SK-N-SH treated with all-trans-retinoic acid at 6 μM for 48 hours (cell line): ENCODE measurements around the gene MMP14.

Experiments used
- ATAC-seq: fragments of 200-7000 bp; cut with Tn5 transposase; 3 replicates; pipeline ENCODE4 v1.9.1; 2020; ENCODE audit warnings: mild to moderate bottlenecking, moderate library complexity
- BACH2 ChIP-seq: fragments of 250-450 bp; sonication (Bioruptor Pico); IDR thresholded peaks from 2 replicates; pipeline ENCODE4 v1.9.0; 2021; ENCODE audit warnings: mild to moderate bottlenecking, borderline replicate concordance
- CREB5 ChIP-seq: fragments of 250-450 bp; sonication (Bioruptor Pico); IDR thresholded peaks from 2 replicates; pipeline ENCODE4 v1.5.1; 2020; ENCODE audit warnings: low read depth, mild to moderate bottlenecking, moderate library complexity
- CSRNP3 ChIP-seq: fragments of 250-450 bp; sonication (Bioruptor Pico); IDR thresholded peaks from 2 replicates; pipeline ENCODE4 v1.5.1; 2021; ENCODE audit warnings: mild to moderate bottlenecking, moderate library complexity
- ESRRG ChIP-seq: fragments of 250-450 bp; sonication (Bioruptor Pico); IDR thresholded peaks from 2 replicates; pipeline ENCODE4 v1.6.1; 2021; ENCODE audit warnings: mild to moderate bottlenecking
- GLIS3 ChIP-seq: fragments of 250-450 bp; sonication (Bioruptor Pico); IDR thresholded peaks from 2 replicates; pipeline ENCODE4 v1.5.0; 2020; ENCODE audit warnings: mild to moderate bottlenecking, moderate library complexity
- ISL1 ChIP-seq: fragments of 250-450 bp; sonication (Bioruptor Pico); IDR thresholded peaks from 2 replicates; pipeline ENCODE4 v2.1.2; 2022; ENCODE audit warnings: mild to moderate bottlenecking, moderate library complexity
- PATZ1 ChIP-seq: fragments of 250-450 bp; sonication (Bioruptor Pico); IDR thresholded peaks from 2 replicates; pipeline ENCODE4 v1.8.0; 2020; ENCODE audit warnings: mild to moderate bottlenecking, moderate library complexity, borderline replicate concordance
- POU6F1 ChIP-seq: fragments of 250-450 bp; sonication (Bioruptor Pico); IDR thresholded peaks from 2 replicates; pipeline ENCODE4 v1.8.0; 2021; ENCODE audit warnings: low read depth, mild to moderate bottlenecking, moderate library complexity, borderline replicate concordance
- RARB ChIP-seq: fragments of 250-450 bp; sonication (Bioruptor Pico); IDR thresholded peaks from 2 replicates; pipeline ENCODE4 v1.8.0; 2021; ENCODE audit warnings: mild to moderate bottlenecking, moderate library complexity
- SNAI2 ChIP-seq: fragments of 250-450 bp; sonication (Bioruptor Pico); IDR thresholded peaks from 2 replicates; pipeline ENCODE4 v1.5.0; 2020; ENCODE audit warnings: mild to moderate bottlenecking, moderate library complexity
- TSHZ2 ChIP-seq: fragments of 250-450 bp; sonication (Bioruptor Pico); IDR thresholded peaks from 2 replicates; pipeline ENCODE4 v1.5.0; 2020; ENCODE audit warnings: mild to moderate bottlenecking, moderate library complexity
- ZFP30 ChIP-seq: fragments of 450-650 bp; formaldehyde crosslinking; IDR thresholded peaks from 2 replicates; pipeline ENCODE4 v1.5.0; 2022; ENCODE audit warnings: mild to moderate bottlenecking, moderate library complexity
- ZNF565 ChIP-seq: fragments of 450-650 bp; formaldehyde crosslinking; conservative IDR thresholded peaks from 2 replicates; pipeline ENCODE4 v1.5.0; 2020; ENCODE audit warnings: low read depth, mild to moderate bottlenecking, moderate library complexity
- ZNF70 ChIP-seq: fragments of 450-650 bp; formaldehyde crosslinking; IDR thresholded peaks from 2 replicates; pipeline ENCODE4 v1.5.0; 2020; ENCODE audit warnings: mild to moderate bottlenecking, moderate library complexity
- ZNF8 ChIP-seq: fragments of 450-650 bp; formaldehyde crosslinking; IDR thresholded peaks from 2 replicates; pipeline ENCODE4 v1.5.0; 2020; ENCODE audit warnings: mild to moderate bottlenecking, moderate library complexity

MMP14 gene

GRCh38 chr14:22875003-22875747 lies 38.8 kb downstream of the MMP14 start (continued):
- TF ChIP-seq TSHZ2 (CRISPR knock-in tag): no peak
- no peak for TF ChIP-seq CSRNP3
- no peak for TF ChIP-seq ISL1 (CRISPR knock-in tag)
- TF ChIP-seq ZNF70 (CRISPR knock-in tag): no peak
- TF ChIP-seq ZFP30 (CRISPR knock-in tag): no peak
- TF ChIP-seq PATZ1 (CRISPR knock-in tag): no peak
- no peak for TF ChIP-seq GLIS3

GRCh38 chr14:22875748-22876319 lies 39.4 kb downstream of the MMP14 start:
- TF ChIP-seq ZNF8 (CRISPR knock-in tag) (no peak), BACH2 (CRISPR knock-in tag) (no peak), ESRRG (no peak), SNAI2 (CRISPR knock-in tag) (no peak), GLIS3 (no peak), ZNF70 (CRISPR knock-in tag) (no peak), ZNF565 (CRISPR knock-in tag) (no peak), ISL1 (CRISPR knock-in tag) (no peak), PATZ1 (CRISPR knock-in tag) (no peak), POU6F1 (no peak), RARB (no peak)
- ATAC-seq: no peak

- ATAC-seq: no peak
- no peak for TF ChIP-seq TSHZ2 (CRISPR knock-in tag)
- TF ChIP-seq CREB5 (CRISPR knock-in tag): no peak
These were observed 40.7 kb downstream of the MMP14 start for GRCh38 chr14:22877000-22877501.
